GM10266 (cell line): ENCODE data around the gene PSMB7.

Experiments
- DNase-seq: peaks from one replicate; pipeline ENCODE4 v3.0.0; 2012; ENCODE audit errors: extremely low spot score
- CTCF ChIP-seq: IDR thresholded peaks from 2 replicates; pipeline ENCODE4 v1.5.1; 2012; ENCODE audit warnings: mild to moderate bottlenecking, low read depth; ENCODE audit not compliant: control insufficient read depth, insufficient read depth; ENCODE audit errors: missing control alignments

The PSMB7 gene

GRCh38 chr9:124347206-124347967, 67.9 kb downstream of the PSMB7 start:
- no peak for DNase-seq
- no peak for TF ChIP-seq CTCF

- TF ChIP-seq CTCF: no peak
- no peak for DNase-seq
Measured at GRCh38 chr9:124346347-124347163, 68.7 kb downstream of the PSMB7 start.

DNA sequence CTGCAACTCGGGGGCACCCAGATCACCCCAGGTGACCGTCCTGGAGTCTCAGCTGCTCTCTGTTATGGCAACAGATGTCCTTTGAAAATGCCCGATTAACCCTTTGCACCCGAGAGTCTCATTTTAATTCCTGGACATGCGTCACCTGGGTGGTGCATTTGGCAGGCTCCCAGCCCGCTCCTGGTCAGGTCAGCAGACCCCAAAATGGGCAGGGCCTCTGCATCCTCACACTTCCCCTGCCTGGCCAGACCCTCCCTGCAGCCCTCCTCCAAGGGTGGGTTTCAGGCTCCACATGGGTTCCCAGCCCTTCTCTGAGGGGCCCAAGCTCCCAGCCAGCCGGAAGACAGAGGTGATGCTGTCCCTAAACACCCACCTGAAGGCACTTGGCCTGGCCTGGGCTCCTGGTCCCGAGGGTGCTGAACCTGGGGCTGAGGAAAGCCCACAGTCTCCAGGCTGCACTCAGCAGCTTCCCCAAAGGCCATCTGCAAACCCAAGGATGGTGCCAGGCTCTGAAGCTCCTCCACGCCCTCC, 69.4 kb downstream of the PSMB7 start:
- TF ChIP-seq CTCF: no peak
- DNase-seq: no peak

DNA sequence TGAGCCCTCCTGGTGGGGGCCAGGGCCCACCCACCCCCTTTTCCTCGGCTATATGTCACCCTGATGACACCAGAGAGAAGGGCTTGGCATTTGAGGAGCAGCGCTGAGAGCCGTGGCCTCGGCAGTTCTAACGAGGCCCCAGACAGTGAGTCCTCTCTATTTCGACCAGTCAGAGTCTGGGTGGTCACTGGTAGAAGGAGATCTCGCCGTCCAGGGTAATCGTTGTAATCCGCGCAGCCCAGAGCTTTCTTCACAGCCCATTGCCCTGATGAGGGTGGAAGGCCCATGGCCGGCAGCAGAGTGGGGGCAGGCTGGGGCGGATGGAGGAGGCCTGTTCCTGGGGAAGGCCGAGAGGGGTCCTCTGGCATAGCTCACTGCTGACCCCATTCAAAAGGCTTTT, 70.2 kb downstream of the PSMB7 start:
- no peak for TF ChIP-seq CTCF
- no peak for DNase-seq

DNA sequence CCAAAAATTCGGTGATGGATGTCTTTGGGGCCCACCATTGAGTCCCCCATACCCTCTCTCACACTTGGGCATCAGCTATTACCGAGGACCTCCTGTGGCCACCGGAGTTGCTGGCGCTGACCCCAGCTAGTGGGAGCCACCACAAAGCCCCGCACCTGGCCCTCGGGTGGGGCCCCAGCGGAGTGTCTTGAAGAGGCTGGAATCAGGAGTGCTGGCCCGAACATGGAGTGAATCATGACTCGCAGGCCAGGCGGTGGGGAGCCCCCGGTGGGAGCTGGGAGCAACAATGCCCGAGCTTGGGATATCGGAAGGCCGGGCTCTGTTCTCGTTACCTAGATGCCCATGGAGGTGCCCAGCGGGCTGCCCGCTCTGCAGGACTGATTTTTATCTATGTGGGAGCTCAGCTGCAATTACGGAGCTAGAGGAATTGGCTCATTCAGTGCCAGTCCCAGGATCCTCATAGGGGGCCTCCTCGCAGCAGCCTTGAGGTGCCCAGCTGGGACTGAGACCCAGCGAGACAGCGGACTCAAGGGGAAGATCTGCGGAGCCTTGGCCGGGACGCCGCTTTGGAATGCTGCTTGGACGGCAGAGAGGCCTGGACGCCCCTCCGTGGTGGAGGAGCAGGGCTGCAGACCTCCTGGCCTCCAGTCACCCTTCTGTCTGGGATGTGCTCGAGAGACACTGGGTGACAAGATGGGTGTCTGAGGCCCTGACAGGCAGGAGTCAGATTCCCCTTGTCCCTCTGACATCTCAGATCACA, 70.8 kb downstream of the PSMB7 start:
- no peak for DNase-seq
- no peak for TF ChIP-seq CTCF

DNA sequence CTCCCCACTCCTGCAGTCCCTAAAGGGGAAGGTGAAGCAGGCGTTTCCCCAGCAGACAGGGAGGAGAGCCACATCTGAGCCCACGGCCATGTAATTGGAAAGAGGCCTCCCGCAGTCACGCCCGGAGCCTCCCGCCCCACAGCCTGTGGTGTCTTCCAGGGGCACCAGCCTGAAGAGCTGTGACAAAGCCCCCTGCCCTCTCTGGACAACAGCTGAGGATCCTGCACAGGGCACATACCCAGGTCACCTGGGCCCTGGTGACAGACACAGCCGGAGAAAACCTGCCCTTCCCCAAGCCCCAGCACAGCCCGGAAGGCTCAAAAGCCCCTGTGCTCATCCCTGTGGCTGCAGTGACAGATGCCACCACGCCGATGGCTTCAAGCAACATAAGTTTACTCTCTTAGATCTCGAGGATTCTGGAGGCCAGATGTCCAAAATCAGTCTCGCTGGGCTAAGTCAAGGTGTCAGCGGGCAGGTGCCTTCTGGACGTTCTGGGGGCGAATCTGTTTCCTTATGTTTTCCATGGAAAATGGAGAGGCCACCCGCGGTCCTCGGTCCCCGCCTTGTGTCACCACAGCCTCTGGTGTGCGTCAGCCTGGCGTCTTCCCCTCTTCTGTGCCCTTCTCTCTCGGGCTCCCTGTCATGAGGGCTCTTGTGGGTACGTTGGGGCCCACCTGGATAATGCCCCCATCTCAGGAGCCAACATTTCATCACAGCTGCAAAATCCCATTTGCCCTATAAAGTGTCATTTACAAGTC, 71.5 kb downstream of the PSMB7 start:
- no peak for DNase-seq
- no peak for TF ChIP-seq CTCF
